SU-DHL-6 (cell line): Measurements from ENCODE around the gene DYNLL1.
A peak's percentile ranks its signal among the peaks of the same experiment; 100 is the strongest.

Experiments used
- H2AFZ ChIP-seq: fragments of 200-600 bp; sonication (generic); 2 replicates; pipeline ENCODE4 v1.6.1; 2014; ENCODE audit warnings: low read depth, mild to moderate bottlenecking, moderate library complexity, mixed read lengths, antibody characterized with exemption, low read length; ENCODE audit not compliant: severe bottlenecking
- H3F3A ChIP-seq: fragments of 200-600 bp; shearing (Covaris generic); 2 replicates; pipeline ENCODE4 v1.6.0; 2016; ENCODE audit warnings: antibody characterized with exemption, mild to moderate bottlenecking; ENCODE audit not compliant: insufficient read depth
- H3K27ac ChIP-seq: fragments of 200-600 bp; sonication (generic); 2 replicates; pipeline ENCODE4 v1.5.1; 2016; ENCODE audit warnings: low read depth, mild to moderate bottlenecking, low read length, moderate library complexity, mixed read lengths
- H3K27me3 ChIP-seq: fragments of 200-600 bp; sonication (generic), shearing (Covaris generic); 2 replicates; pipeline ENCODE4 v1.6.0; 2014; ENCODE audit warnings: mild to moderate bottlenecking, low read length
- H3K36me3 ChIP-seq: fragments of 200-600 bp; sonication (generic); 2 replicates; pipeline ENCODE4 v1.6.1; 2014; ENCODE audit warnings: mild to moderate bottlenecking, low read length, mixed read lengths
- H3K4me2 ChIP-seq: fragments of 300-600, 200-600 bp; shearing (Covaris generic), sonication (generic); 2 replicates; pipeline ENCODE4 v1.6.0; 2014; ENCODE audit warnings: low read length, low read depth, mild to moderate bottlenecking; ENCODE audit not compliant: poor library complexity, severe bottlenecking
- H3K4me3 ChIP-seq: fragments of 200-600 bp; sonication (generic); 2 replicates; pipeline ENCODE4 v1.5.1; 2014; ENCODE audit warnings: antibody characterized with exemption, low read length, mild to moderate bottlenecking, mixed read lengths; ENCODE audit not compliant: insufficient read depth, poor library complexity, severe bottlenecking
- H3K79me2 ChIP-seq: fragments of 200-600 bp; sonication (generic); 2 replicates; pipeline ENCODE4 v1.6.1; 2014; ENCODE audit warnings: mild to moderate bottlenecking, low read length, moderate library complexity; ENCODE audit not compliant: insufficient read depth
- H3K9ac ChIP-seq: fragments of 200-600 bp; sonication (generic); 2 replicates; pipeline ENCODE4 v1.7.0; 2014; ENCODE audit warnings: mild to moderate bottlenecking, low read length
- H3K9me2 ChIP-seq: fragments of 200-600 bp; sonication (generic); replicated peaks from 2 replicates; pipeline ENCODE4 v1.6.1; 2014; ENCODE audit warnings: low read length; ENCODE audit not compliant: insufficient read depth
- H3K9me3 ChIP-seq: fragments of 200-600 bp; sonication (generic); 2 replicates; pipeline ENCODE4 v1.6.1; 2014; ENCODE audit warnings: low read length, mixed read lengths; ENCODE audit not compliant: insufficient read depth
- H4K20me1 ChIP-seq: fragments of 200-600 bp; sonication (generic); 2 replicates; pipeline ENCODE4 v1.6.1; 2014; ENCODE audit warnings: low read depth, mild to moderate bottlenecking, antibody characterized with exemption, low read length, moderate library complexity, mixed read lengths
- EZH2phosphoT487 ChIP-seq: fragments of 200-600 bp; sonication (generic), shearing (Covaris generic); conservative IDR thresholded peaks from 2 replicates; pipeline ENCODE4 v1.6.1; 2018; ENCODE audit warnings: mild to moderate bottlenecking, antibody characterized with exemption, low read length, moderate library complexity, mixed read lengths
- TF ChIP-seq, protein P1 (sequence below): fragments of 200-600 bp; sonication (generic); IDR thresholded peaks from one replicate; pipeline ENCODE4 v1.5.1; 2017; ENCODE audit warnings: antibody characterized with exemption, mild to moderate bottlenecking, low read length, moderate library complexity; ENCODE audit not compliant: insufficient read depth, poor library complexity, severe bottlenecking

DYNLL1 gene

GRCh38 chr12:120536064-120536791, 40.3 kb downstream of the DYNLL1 start:
- Histone ChIP-seq H3K9me2 (no peaks in the 10 kb centered on the region), H3K36me3 (peaks cover 4% of the 10 kb centered on the region; the same call in 1 of the 2 replicates), H3K9ac (peak overlapping the region; percentile 91), H3K27ac (peak overlapping the region; percentile 70; the same call in 1 of the 2 replicates), H3K27me3 (no peaks in the 10 kb centered on the region), H3F3A (peaks cover 15% of the 10 kb centered on the region; the same call in 1 of the 2 replicates), H4K20me1 (peaks cover 5% of the 10 kb centered on the region; the same call in 1 of the 2 replicates), H3K9me3 (no peaks in the 10 kb centered on the region), H3K4me2 (peak overlapping the region; percentile 87), H2AFZ (no peak overlapping the region), H3K79me2 (peaks cover 70% of the 10 kb centered on the region), H3K4me3 (peak overlapping the region; percentile 79)
- TF ChIP-seq EZH2phosphoT487, result no peak
- TF ChIP-seq, protein P1, sequence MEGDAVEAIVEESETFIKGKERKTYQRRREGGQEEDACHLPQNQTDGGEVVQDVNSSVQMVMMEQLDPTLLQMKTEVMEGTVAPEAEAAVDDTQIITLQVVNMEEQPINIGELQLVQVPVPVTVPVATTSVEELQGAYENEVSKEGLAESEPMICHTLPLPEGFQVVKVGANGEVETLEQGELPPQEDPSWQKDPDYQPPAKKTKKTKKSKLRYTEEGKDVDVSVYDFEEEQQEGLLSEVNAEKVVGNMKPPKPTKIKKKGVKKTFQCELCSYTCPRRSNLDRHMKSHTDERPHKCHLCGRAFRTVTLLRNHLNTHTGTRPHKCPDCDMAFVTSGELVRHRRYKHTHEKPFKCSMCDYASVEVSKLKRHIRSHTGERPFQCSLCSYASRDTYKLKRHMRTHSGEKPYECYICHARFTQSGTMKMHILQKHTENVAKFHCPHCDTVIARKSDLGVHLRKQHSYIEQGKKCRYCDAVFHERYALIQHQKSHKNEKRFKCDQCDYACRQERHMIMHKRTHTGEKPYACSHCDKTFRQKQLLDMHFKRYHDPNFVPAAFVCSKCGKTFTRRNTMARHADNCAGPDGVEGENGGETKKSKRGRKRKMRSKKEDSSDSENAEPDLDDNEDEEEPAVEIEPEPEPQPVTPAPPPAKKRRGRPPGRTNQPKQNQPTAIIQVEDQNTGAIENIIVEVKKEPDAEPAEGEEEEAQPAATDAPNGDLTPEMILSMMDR, result no peak

DNA sequence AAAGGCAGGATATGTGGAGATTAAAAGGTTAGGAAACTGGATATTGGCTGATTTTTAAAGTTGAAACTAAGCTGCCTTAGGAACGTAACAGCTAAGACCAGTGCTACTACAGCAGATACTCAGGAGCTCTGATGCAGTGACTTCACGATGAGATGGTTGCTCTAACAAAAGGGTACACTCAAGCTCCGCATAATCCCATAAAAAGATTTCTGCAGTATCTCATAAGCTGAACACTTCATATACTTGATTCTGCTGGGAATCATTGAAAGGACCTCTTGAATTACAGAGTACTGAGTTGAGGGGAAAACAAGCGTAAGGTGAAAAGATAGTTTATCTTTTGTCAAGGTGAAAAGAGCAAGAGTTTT, 41.9 kb downstream of the DYNLL1 start:
- peaks cover 7% of the 10 kb centered on the region for H4K20me1 ChIP-seq
- H3K4me2 ChIP-seq, result peak overlapping the region; percentile 87
- peak overlapping the region; percentile 16 for H3K9ac ChIP-seq
- H3K27ac ChIP-seq, result peak overlapping the region; percentile 28; the same call in 1 of the 2 replicates
- TF ChIP-seq, protein P1, result no peak
- no peak for TF ChIP-seq EZH2phosphoT487
- peak overlapping the region; percentile 35 for H3K4me3 ChIP-seq
- no peak overlapping the region for H2AFZ ChIP-seq
- peaks cover 85% of the 10 kb centered on the region for H3K79me2 ChIP-seq
- no peaks in the 10 kb centered on the region for H3K9me3 ChIP-seq
- H3K36me3 ChIP-seq, result peaks cover 4% of the 10 kb centered on the region; the same call in 1 of the 2 replicates
- H3K27me3 ChIP-seq, result no peaks in the 10 kb centered on the region
- peaks cover 10% of the 10 kb centered on the region; the same call in 1 of the 2 replicates for H3F3A ChIP-seq
- H3K9me2 ChIP-seq, result no peaks in the 10 kb centered on the region

DNA sequence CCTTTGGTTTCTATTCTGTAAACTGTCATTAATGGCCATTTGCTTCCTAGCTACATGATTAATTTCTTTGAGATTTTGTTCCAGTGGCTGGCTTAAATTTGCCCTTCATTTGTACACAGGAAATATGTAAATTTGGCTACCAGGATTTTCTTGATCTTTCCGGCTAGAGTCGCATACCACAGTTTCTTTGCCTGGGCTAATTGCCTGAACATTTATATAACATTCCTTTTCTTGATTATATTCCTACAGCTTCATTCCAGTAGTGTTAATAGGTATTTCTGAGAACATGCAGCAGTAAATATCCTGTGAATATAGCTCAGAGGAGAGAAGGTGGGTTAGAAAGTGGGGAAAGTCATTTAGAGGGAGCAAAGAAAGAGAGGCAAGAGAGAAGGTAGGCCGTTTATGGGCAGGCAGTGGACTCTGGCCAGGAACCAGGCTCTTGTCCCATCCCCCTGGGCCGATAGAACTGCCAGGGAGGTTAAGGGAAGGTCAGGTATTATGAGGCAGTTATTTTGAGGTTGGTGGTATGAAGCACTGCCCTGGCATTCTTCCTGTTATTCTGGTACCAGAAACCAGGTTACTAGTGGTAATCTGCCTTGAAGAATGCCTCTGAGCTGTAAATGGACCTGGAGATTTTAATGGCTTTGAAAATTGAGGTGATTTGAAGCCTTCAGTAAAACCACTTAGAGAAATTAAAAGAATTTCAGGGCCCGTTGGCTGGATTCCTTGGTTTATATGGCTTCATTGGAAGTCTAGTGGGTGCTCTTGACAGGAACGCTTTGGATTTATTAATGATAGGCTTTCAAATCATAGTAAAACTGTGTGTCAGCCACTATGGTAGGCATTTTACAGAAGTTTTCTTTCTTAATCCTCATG, 42.6 kb downstream of the DYNLL1 start:
- Histone ChIP-seq H4K20me1 (peaks cover 10% of the 10 kb centered on the region), H3K36me3 (peaks cover 4% of the 10 kb centered on the region; the same call in 1 of the 2 replicates)

More for the DNA sequence above, 42.6 kb downstream of the DYNLL1 start:
- Histone ChIP-seq H2AFZ (no peak overlapping the region), H3K27ac (peak overlapping the region; percentile 28), H3K9me3 (no peaks in the 10 kb centered on the region), H3K9me2 (no peaks in the 10 kb centered on the region), H3K4me3 (peak overlapping the region; percentile 35), H3K9ac (peak overlapping the region; percentile 16), H3K4me2 (peak overlapping the region; percentile 87), H3K27me3 (no peaks in the 10 kb centered on the region), H3F3A (peaks cover 10% of the 10 kb centered on the region; the same call in 1 of the 2 replicates), H3K79me2 (peaks cover 92% of the 10 kb centered on the region)
- TF ChIP-seq, protein P1, result no peak
- TF ChIP-seq EZH2phosphoT487, result no peak
